A673 (cell line): Measurements from ENCODE around the gene C11orf21. TPM values are rescaled to one million over a fixed set of nuclear protein-coding genes. Genes with fewer than 3 reads are reported as not detected.

Experiments used
- BruUV-seq: library from RNA; stranded (reverse); fragments of 400-500 nt; replicated peaks from 2 replicates; lab custom pipeline; 2021; lab: Mats Ljungman, UMichigan
- CTCF ChIA-PET: fragments of 300-600 bp; sonication (Branson Sonifier 250); formaldehyde crosslinking; loops from one replicate; lab custom pipeline; 2022; ENCODE audit warnings: antibody characterized with exemption; lab: Charles Lee
- POLR2A ChIA-PET: fragments of 300-600 bp; sonication (Branson Sonifier 250); formaldehyde crosslinking; loops from one replicate; lab custom pipeline; 2022; ENCODE audit warnings: antibody characterized with exemption; ENCODE audit not compliant: low non-redundant PET; lab: Charles Lee
- DNase-seq: peaks from one replicate; pipeline ENCODE4 v3.0.0-alpha.2; 2015; ENCODE audit warnings: low spot score
- H3K27ac ChIP-seq: fragments of 200-600 bp; sonication (generic); 2 replicates; pipeline ENCODE4 v1.5.1; 2016; ENCODE audit warnings: mixed run types, low read depth, mild to moderate bottlenecking, mixed read lengths, antibody characterized with exemption, low read length; ENCODE audit not compliant: poor library complexity, severe bottlenecking
- H3K27me3 ChIP-seq: fragments of 200-600 bp; sonication (generic); replicated peaks from 2 replicates; pipeline ENCODE4 v1.6.1; 2017; ENCODE audit warnings: mixed run types, low read depth, mild to moderate bottlenecking, mixed read lengths, antibody characterized with exemption, low read length; ENCODE audit not compliant: insufficient read depth, poor library complexity
- H3K36me3 ChIP-seq: fragments of 200-600 bp; sonication (generic); 2 replicates; pipeline ENCODE4 v1.6.1; 2016; ENCODE audit warnings: mixed run types, mild to moderate bottlenecking, mixed read lengths, antibody characterized with exemption, low read length; ENCODE audit not compliant: insufficient read depth, poor library complexity, severe bottlenecking
- H3K4me1 ChIP-seq: fragments of 200-600 bp; sonication (generic); 2 replicates; pipeline ENCODE4 v1.6.1; 2017; ENCODE audit warnings: mixed run types, mild to moderate bottlenecking, mixed read lengths, antibody characterized with exemption, low read length; ENCODE audit not compliant: insufficient read depth, poor library complexity, severe bottlenecking
- H3K4me3 ChIP-seq: fragments of 200-600 bp; sonication (generic); 2 replicates; pipeline ENCODE4 v1.5.1; 2016; ENCODE audit warnings: low read depth, mixed run types, mild to moderate bottlenecking, mixed read lengths, low read length; ENCODE audit not compliant: poor library complexity, severe bottlenecking
- H3K9me3 ChIP-seq: fragments of 200-600 bp; sonication (generic); 2 replicates; pipeline ENCODE4 v1.6.1; 2016; ENCODE audit warnings: mixed run types, low read depth, mild to moderate bottlenecking, mixed read lengths, antibody characterized with exemption, low read length; ENCODE audit not compliant: poor library complexity, severe bottlenecking
- CTCF ChIP-seq: fragments of 300-800, 200-600 bp; sonication (generic); conservative IDR thresholded peaks from 2 replicates; pipeline ENCODE4 v1.5.1; 2017; ENCODE audit warnings: low read depth, mild to moderate bottlenecking, antibody characterized with exemption, low read length, moderate library complexity, mixed read lengths
- EZH2 ChIP-seq: fragments of 200-600 bp; sonication (generic); IDR thresholded peaks from 2 replicates; pipeline ENCODE4 v1.6.1; 2017; ENCODE audit warnings: borderline replicate concordance, low read depth, mild to moderate bottlenecking, mixed read lengths, antibody characterized with exemption, low read length; ENCODE audit not compliant: poor library complexity, severe bottlenecking
- intact Hi-C: fragments of 100-400 bp; cut with micrococcal nuclease; formaldehyde crosslinking; loops from one replicate; pipeline ENCODE4 v1.10.0; 2022; ENCODE audit not compliant: unreplicated experiment
- total RNA-seq: library from RNA; stranded (reverse); gene quantifications from 2 replicates; pipeline ENCODE4 v1.2.3, GENCODE V29; 2021

C11orf21 gene
- total RNA-seq, 1 experiment from 2014 or later = not detected

GRCh38 chr11:2314525-2315394, 13.0 kb upstream of the C11orf21 start:
- no peaks in the 10 kb centered on the region for H3K36me3 ChIP-seq
- no peaks in the 10 kb centered on the region for H3K27me3 ChIP-seq
- TF ChIP-seq EZH2 = no peak
- no peak for TF ChIP-seq CTCF
- DNase-seq = peak; percentile 81
- BruUV-seq = no TSS peak
- intact Hi-C loops = no loop called here
- H3K4me1 ChIP-seq = peaks cover 9% of the 10 kb centered on the region
- no peak overlapping the region for H3K4me3 ChIP-seq
- H3K27ac ChIP-seq = peak overlapping the region; percentile 30
- no peaks in the 10 kb centered on the region for H3K9me3 ChIP-seq
- ChIA-PET CTCF (no interaction called here), POLR2A (no interaction called here)

- TF ChIP-seq CTCF (no peak), EZH2 (no peak)
- BruUV-seq = no TSS peak
- POLR2A ChIA-PET = no interaction called here
Observed at GRCh38 chr11:2314136-2314524, 12.4 kb upstream of the C11orf21 start.

GRCh38 chr11:2313051-2313951, 11.6 kb upstream of the C11orf21 start:
- no peak overlapping the region for H3K27ac ChIP-seq
- intact Hi-C loops = no loop called here

More at GRCh38 chr11:2314136-2314524, 12.4 kb upstream of the C11orf21 start:
- peaks cover 9% of the 10 kb centered on the region for H3K4me1 ChIP-seq
- CTCF ChIA-PET = no interaction called here
- H3K4me3 ChIP-seq = no peak overlapping the region
- no peaks in the 10 kb centered on the region for H3K36me3 ChIP-seq
- H3K27me3 ChIP-seq = no peaks in the 10 kb centered on the region
- intact Hi-C loops = no loop called here
- no peaks in the 10 kb centered on the region for H3K9me3 ChIP-seq
- DNase-seq = no peak
- no peak overlapping the region for H3K27ac ChIP-seq

More at GRCh38 chr11:2313051-2313951, 11.6 kb upstream of the C11orf21 start:
- Histone ChIP-seq H3K27me3 (no peaks in the 10 kb centered on the region), H3K36me3 (no peaks in the 10 kb centered on the region), H3K4me1 (peaks cover 9% of the 10 kb centered on the region), H3K9me3 (no peaks in the 10 kb centered on the region), H3K4me3 (no peak overlapping the region)
- no peak for DNase-seq
- BruUV-seq = no TSS peak
- TF ChIP-seq EZH2 (no peak), CTCF (no peak)
- CTCF ChIA-PET = no interaction called here
- POLR2A ChIA-PET = no interaction called here
